Peyer's patch (tissue), 4 donors: Measurements from ENCODE around the gene CDKN1C. TPM values are rescaled to one million over a fixed set of nuclear protein-coding genes. Genes with fewer than 3 reads are reported as not detected.

ENCODE experiments used
- DNase-seq, 3 donors: peaks; one replicate each; pipeline ENCODE4 v3.0.0-alpha.2; 2017 to 2019
- H3K27ac ChIP-seq, 4 donors: fragments of 200-600 bp; sonication (generic); one replicate each; pipeline ENCODE4 v1.5.1; 2016 to 2019
- H3K27me3 ChIP-seq, 2 donors: fragments of 200-600 bp; sonication (generic); one replicate each; pipeline ENCODE4 v1.5.1; 2019
- H3K36me3 ChIP-seq, 3 donors: fragments of 200-600 bp; sonication (generic); one replicate each; pipeline ENCODE4 v1.5.1; 2016 to 2019
- H3K4me1 ChIP-seq, 4 donors: fragments of 200-600 bp; sonication (generic); one replicate each; pipeline ENCODE4 v1.5.1; 2016 to 2019
- H3K4me3 ChIP-seq, 4 donors: fragments of 200-600 bp; sonication (generic); 1 replicate in 3 of 4; 2 replicates in 1 of 4; pipeline ENCODE4 v1.5.1; 2016 to 2019; ENCODE audit warnings: mild to moderate bottlenecking in 1 of 4
- H3K9me3 ChIP-seq, 4 donors: fragments of 200-600 bp; sonication (generic); one replicate each; pipeline ENCODE4 v1.5.1; 2016 to 2019; ENCODE audit warnings: mild to moderate bottlenecking in 1 of 4
- CTCF ChIP-seq, 6 experiments: fragments of 450-650 bp in 4 of 6; fragments of 200-600 bp in 2 of 6; sonication (generic) in 1 of 6; IDR thresholded peaks; one replicate each; pipeline ENCODE4 v1.5.1; 2017 to 2019; ENCODE audit warnings: antibody characterized with exemption in 6 of 6, mild to moderate bottlenecking in 3 of 6, moderate library complexity in 1 of 6
- POLR2A ChIP-seq, 2 donors: fragments of 450-650 bp; IDR thresholded peaks; one replicate each; pipeline ENCODE4 v1.5.1; 2017; ENCODE audit warnings: antibody characterized with exemption in 2 of 2, mild to moderate bottlenecking in 2 of 2, moderate library complexity in 2 of 2
- small RNA-seq, 2 donors: library from RNA; depleted of rRNA; stranded (forward); fragments of <200 nt; gene quantifications; one replicate each; pipeline ENCODE3, GENCODE V24; 2016
- total RNA-seq, 4 donors: library from RNA; depleted of rRNA; stranded (reverse); fragments of >200 nt; gene quantifications; one replicate each; pipeline ENCODE4 v1.1.0, GENCODE V29; 2016

Gene CDKN1C
- total RNA-seq, 4 donors from 2014 or later: 6.1 to 22.3 (median 11.1) TPM

DNA sequence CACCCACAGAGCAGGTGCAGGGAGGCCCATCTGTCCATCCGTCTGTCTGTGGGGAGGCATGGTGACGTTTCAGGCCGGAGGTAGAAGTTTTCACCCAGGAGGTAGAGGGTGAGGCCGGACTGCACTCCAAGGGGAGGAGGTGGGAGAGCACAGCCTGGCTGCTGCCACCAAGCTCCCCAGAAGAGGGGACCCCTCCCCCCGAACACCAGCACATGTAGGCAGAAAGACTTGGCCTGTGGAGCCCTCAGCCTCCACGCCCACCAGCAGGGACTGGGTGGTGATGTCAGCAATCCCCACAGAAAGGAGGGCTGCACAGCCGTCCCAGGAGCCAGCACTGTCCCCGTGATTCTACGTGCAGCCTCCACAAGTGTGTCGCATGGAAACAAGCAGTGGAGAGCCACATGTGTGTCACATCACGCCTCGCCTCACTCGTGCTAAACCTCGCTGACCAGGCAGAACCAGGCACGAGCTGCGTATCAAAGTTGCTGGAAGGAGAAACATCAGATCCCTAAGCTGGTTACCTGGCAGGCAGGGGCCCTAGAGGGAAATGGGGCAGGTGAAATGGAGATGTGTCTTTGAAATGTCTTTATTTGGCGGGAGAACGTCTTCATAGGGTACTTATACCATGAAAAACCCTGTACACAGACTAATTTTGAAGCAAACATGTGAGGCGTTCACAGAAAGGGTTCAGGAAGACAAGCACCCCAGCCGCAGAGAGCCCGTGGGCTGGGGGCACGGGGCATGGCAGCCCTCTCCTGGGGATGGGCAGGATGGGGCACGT lies 49.1 kb downstream of the CDKN1C start:
- no peak for TF ChIP-seq POLR2A (IDR thresholded peaks at IDR 0.05)
- no peak for TF ChIP-seq CTCF (IDR thresholded peaks at IDR 0.05)
- Histone ChIP-seq H3K27ac (no peak overlapping the region), H3K4me1 (no peaks in the 10 kb centered on the region), H3K36me3 (no peaks in the 10 kb centered on the region), H3K27me3 (no peaks in the 10 kb centered on the region), H3K9me3 (no peaks in the 10 kb centered on the region), H3K4me3 (no peak overlapping the region)
- no peak for DNase-seq

GRCh38 chr11:2835751-2836150 lies 49.8 kb downstream of the CDKN1C start:
- Histone ChIP-seq H3K4me1 (no peaks in the 10 kb centered on the region), H3K4me3 (no peak overlapping the region), H3K9me3 (no peaks in the 10 kb centered on the region), H3K27me3 (no peaks in the 10 kb centered on the region), H3K27ac (no peak overlapping the region), H3K36me3 (no peaks in the 10 kb centered on the region)
- no peak for DNase-seq
- no peak for TF ChIP-seq POLR2A (IDR thresholded peaks at IDR 0.05)
- no peak for TF ChIP-seq CTCF (IDR thresholded peaks at IDR 0.05)

GRCh38 chr11:2835296-2835695 lies 50.3 kb downstream of the CDKN1C start:
- H3K4me1 ChIP-seq: no peaks in the 10 kb centered on the region
- no peaks in the 10 kb centered on the region for H3K36me3 ChIP-seq
- no peak overlapping the region for H3K4me3 ChIP-seq
- no peaks in the 10 kb centered on the region for H3K27me3 ChIP-seq
- no peaks in the 10 kb centered on the region for H3K9me3 ChIP-seq
- TF ChIP-seq CTCF (IDR thresholded peaks at IDR 0.05): no peak
- no peak for TF ChIP-seq POLR2A (IDR thresholded peaks at IDR 0.05)
- H3K27ac ChIP-seq: no peak overlapping the region
- no peak for DNase-seq

- Histone ChIP-seq H3K9me3 (no peaks in the 10 kb centered on the region), H3K36me3 (no peaks in the 10 kb centered on the region), H3K27ac (no peak overlapping the region), H3K27me3 (no peaks in the 10 kb centered on the region), H3K4me1 (no peaks in the 10 kb centered on the region), H3K4me3 (no peak overlapping the region)
- TF ChIP-seq CTCF (IDR thresholded peaks at IDR 0.05) (no peak), POLR2A (IDR thresholded peaks at IDR 0.05) (no peak)
- no peak for DNase-seq
Observed at GRCh38 chr11:2834503-2835273, 50.9 kb downstream of the CDKN1C start.

DNA sequence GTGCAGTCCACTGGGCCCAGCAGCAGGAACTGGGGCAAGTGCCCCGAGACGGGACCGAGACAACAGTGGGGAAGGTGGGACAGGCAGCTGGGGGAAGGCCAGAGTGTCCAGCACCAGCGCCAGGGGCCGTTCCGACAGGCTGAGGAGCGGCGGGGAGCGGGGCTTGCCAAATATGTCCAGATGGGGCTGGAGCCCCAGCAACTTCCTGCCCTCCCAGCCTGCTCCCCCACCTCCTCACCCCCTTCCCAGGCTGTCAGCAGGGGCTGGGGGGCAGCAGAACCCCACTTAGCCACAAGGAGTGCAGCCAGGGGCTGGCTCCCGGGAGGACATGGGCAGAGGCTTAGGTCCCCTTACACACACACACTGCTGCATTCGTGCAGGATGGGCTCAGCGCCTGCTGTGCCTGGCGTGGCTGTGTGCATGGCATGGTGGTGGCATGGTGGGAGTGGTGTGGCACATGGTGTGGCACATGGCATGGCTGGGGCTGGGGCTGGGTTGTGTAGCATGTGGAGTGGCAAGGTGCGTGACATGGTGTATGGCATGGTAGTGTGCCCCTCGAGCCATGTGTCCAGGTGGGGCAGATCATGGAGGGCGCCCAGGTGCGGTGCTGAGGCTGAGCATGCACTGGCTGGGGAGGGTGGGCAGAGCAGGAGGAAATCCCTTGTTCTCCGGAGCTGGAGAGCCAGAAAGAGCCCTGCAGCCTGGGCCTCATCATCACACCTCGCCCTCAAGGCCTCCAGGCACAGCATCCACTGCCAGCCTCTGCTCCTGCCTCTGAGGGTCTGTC lies 51.7 kb downstream of the CDKN1C start:
- peaks cover 0 to 5% (median 0%) of the 10 kb centered on the region in 4 donors for H3K9me3 ChIP-seq
- H3K27ac ChIP-seq: no peak overlapping the region
- H3K4me3 ChIP-seq: no peak overlapping the region
- no peaks in the 10 kb centered on the region for H3K36me3 ChIP-seq
- no peak for TF ChIP-seq POLR2A (IDR thresholded peaks at IDR 0.05)
- TF ChIP-seq CTCF (IDR thresholded peaks at IDR 0.05): no peak
- no peaks in the 10 kb centered on the region for H3K4me1 ChIP-seq
- no peaks in the 10 kb centered on the region for H3K27me3 ChIP-seq
- DNase-seq: no peak

Small RNAs within 50 kb of the gene (small RNA-seq; reads per million reads assigned to genes)
- 0 reads per million in 2 donors for gene AC013791.1

Other genes starting within 250 kb of the CDKN1C start
- gene KCNQ1OT1, start 185.8 kb downstream of the CDKN1C start, total RNA-seq: 1 to 10 TPM; 3.2 to 6.2 (median 4.5) TPM
- gene PHLDA2, start 43.6 kb upstream of the CDKN1C start, total RNA-seq: 1 to 10 TPM in 3 of 4 donors, not detected in 1; 4.1 to 6.4 (median 4.9) TPM
- 100 to 1,000 TPM in 3 of 4 donors, 10 to 100 TPM in 1; 87.6 to 177 (median 119) TPM for gene NAP1L4, start 106.6 kb upstream of the CDKN1C start, total RNA-seq
- 10 to 100 TPM; 41.7 to 59.9 (median 54.1) TPM for gene CARS1, start 171.6 kb upstream of the CDKN1C start, total RNA-seq